HG02798 (cell line): ENCODE results near the gene MRPL20.
"Not testable (repeated sequence)": the region's sequence is repeated elsewhere in the genome, so short reads cannot be mapped to it uniquely, and the experiment has no call there.

ENCODE experiments used
- ATAC-seq: cut with Tn5 transposase; IDR thresholded peaks from one replicate; pipeline ENCODE4 v1.9.1; 2021; ENCODE audit warnings: mild to moderate bottlenecking; ENCODE audit not compliant: unreplicated experiment, poor library complexity

Gene MRPL20

DNA sequence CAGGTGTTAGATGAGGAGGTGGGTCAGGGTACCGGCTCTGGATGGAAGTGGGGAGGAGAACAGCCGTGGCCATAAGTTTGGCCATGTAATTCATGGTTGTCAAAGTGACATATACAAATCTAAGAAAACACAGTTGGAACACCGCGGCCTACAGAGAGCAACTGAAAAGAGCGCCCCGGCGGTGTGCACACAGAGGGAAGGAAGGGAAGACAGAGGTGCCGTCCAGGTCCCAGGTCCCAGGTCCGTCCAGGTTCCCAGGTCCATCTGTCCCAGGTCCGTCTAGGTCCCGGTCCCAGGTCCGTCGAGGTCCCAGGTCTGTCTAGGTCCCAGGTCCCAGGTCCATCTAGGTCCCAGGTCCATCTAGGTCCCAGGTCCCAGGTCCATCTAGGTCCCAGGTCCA, 4.5 kb upstream of the MRPL20 start:
- ATAC-seq = no peak

DNA sequence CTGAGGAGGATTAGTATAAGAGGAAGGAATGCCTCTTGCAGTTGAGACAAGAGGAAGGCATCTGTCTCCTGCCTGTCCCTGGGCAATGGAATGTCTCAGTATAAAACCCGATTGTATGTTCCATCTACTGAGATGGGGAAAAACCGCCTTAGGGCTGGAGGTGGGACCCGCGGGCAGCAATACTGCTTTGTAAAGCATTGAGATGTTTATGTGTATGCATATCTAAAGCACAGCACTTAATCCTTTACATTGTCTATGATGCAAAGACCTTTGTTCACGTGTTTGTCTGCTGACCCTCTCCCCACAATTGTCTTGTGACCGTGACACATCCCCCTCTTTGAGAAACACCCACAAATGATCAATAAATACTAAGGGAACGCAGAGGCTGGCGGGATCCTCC, 3.1 kb upstream of the MRPL20 start:
- not testable (repeated sequence) for ATAC-seq

DNA sequence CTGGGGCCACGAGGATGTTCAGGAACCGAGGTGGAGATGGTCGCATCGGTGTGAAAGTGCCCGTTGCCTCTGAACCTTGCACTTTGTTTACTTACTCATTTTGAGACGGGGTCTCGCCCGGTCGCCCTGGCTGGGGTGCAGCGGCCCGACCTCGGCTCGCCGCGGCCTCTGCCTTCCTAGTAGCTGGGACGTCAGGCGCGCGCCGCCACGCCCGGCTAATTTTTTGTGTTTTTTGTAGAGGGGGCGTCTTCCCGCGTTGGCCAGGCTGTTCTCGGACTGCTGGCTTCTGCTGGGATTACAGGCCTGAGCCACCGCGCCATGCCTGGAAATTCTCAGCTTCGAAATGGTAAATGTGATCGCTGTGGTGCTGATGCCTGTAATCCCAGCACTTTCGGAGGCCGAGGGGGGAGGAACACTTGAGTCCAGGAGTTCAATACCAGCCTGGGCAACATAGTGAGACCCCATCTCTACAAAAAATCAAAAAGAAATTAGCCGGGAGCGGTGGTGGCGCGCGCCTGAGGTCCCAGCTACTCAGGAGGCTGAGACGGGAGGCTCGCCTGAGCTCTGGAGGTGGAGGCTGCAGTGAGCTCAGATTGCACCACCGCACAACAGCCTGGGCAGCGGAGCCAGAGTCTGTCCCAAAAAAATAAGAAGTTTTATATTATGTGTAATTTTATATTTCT, 684 bp upstream of the MRPL20 start:
- peak; percentile 31 for ATAC-seq

DNA sequence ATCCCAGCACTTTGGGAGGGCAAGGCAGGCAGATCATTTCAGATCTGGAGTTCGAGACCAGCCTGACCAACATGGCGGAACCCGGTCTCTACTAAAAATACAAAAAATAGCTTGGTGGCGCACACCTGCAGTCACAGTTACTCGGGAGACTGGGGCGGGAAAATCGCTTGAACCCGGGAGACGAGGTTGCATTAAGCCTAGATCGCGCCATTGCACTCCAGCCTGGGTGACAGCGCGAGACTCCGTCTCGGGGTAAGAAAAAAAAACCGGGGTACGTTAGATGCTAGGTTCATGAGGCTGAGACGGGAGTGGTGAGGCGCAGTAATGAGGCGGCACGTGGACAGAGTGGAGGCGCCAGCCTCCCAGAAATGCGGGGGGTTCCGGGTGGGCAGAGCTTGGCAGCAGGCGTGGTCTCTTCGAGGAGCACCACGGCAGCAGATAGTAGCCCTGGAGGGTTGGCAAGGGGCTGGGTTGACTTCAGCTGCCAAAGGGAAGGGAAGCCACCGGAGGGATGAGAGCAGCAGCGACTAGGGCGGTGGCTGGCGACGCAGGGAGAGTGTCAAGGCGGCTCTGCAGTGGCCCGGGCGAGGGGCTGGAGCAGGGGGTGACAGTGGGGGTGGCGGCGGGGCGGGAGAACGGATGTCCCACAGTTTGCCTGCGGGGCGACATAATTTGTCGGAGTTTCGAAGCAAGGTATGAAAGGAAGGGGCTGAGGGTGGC, 832 bp downstream of the MRPL20 start:
- ATAC-seq = no peak

- no peak for ATAC-seq
These were observed 3.4 kb downstream of the MRPL20 start for GRCh38 chr1:1403653-1404052.

DNA sequence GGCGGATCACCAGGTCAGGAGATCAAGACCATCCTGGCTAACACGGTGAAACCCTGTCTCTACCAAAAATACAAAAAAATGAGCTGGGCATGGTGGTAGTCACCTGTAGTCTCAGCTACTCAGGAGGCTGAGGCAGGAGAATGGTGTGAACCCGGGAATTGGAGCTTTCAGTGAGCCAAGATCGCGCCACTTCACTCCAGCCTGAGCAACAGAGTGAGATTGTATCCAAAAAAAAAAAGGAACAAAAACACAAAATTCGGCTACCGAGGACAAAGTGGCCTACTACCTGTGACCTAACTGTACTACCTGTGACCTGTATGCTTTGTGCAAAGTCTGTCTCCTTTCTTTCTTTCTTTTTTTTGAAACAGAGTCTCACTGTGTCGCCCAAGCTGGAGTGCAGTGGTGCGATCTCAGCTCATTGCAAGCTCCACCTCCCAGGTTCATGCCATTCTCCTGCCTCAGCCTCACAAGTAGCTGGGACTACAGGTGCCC, 4.1 kb downstream of the MRPL20 start:
- ATAC-seq = not testable (repeated sequence)

DNA sequence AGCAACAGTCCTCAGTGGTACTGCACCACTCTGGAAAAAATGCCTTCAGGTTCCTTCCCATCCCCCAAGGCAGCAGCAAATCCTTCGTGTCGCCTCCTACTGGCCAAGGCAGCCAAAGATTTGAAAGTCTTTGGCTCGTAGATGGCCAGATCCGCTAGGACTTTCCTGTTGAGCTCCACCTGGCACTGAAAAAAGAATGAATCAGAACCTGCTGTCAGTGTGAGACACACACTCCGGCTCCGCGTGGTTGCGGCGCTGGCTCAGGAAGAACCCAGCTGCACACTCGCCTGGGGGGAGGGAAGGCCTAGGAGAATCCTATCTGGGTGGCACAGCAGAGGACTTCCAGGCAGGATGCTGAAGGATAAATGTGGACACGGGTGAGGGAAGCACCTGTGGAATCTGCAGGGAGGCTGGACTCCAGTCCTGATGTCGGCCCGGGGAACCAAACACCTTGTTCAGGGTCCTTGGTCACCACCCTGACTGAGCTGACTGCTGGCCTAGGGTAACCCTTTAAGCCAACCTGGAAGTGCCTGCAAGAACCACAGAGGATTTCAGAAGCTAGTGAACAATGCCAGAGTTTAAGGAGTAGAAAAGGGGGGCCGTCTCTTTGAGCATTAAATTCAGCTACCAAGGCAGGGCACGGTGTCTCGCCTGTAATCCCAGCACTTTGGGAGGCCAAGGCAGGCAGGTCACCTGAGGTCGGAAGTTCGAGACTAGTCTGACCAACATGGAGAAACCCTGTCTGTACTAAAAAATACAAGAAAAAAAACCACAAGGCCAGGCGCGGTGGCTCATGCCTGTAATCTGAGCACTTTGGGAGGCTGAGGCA, 4.8 kb downstream of the MRPL20 start:
- ATAC-seq = no peak

GRCh38 chr1:1401457-1402010, 5.6 kb downstream of the MRPL20 start:
- ATAC-seq = no peak

- no peak for ATAC-seq
These were observed 6.3 kb downstream of the MRPL20 start for GRCh38 chr1:1400576-1401456.

DNA sequence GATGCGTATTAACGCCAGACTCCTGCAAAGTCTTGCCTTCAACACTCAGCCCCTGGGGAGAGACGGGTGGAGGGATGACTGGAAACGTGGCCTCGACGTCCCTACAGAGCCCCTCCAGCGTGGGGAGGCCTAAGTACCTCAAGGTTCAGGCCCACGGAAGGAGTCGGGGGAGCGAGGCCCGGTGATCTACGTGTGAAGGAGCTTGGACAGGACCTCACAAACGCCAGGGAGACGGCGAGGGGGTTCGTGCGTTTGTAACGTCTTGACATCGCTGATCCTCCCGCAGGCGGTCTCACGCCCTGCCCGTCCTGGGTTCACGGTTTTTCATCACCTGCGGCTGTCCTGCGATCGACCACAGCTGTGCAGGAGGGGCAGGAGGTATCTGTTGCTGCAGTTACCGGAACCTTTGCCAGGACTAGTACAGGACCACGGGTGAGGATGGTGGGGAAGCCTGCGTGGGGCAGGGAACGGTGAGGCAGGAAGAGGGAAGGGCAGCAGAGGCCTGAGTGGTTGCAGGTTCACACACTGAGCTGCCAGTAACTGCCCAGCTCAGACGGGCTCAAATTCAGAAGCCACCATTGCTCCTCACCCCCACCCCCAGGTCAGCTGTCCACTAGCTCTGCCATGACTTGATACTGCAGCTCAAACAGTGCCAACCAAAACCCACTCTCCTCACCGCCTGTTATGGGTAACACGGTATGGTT, 7.1 kb downstream of the MRPL20 start:
- ATAC-seq = no peak

GRCh38 chr1:1399187-1399871, 7.8 kb downstream of the MRPL20 start, which contains the start of gene CCNL2:
Gene CCNL2 (minus strand): TSS chr1:1399335. CDS start chr1:1399306, 29 bp downstream.
- peak; percentile 95 for ATAC-seq

DNA sequence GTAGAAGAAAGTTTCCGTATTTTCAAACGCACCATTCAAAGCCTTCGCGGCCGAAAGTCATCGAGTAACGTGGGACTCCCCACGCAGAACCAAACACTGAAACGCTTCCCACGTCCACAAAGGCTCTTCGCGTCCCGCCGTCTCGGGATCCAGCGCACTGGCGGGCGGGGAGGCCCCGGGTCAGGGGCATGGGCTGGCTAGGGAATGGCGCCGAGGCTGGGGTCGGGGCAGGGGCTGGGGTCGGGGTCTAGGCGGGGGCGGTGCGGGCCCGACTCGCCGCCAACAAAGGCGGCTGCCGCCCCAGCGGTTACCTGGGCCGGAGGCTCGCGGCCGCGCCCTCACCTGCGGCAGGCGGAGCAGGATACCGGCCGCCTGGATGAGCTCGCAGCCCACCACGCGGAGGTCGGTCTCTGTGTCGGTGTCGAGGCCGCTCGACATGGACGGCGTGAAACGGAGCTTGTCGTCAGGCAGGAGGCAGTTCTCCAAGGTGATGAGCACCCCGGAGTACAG, 8.4 kb downstream of the MRPL20 start:
- peak; percentile 12 for ATAC-seq

DNA sequence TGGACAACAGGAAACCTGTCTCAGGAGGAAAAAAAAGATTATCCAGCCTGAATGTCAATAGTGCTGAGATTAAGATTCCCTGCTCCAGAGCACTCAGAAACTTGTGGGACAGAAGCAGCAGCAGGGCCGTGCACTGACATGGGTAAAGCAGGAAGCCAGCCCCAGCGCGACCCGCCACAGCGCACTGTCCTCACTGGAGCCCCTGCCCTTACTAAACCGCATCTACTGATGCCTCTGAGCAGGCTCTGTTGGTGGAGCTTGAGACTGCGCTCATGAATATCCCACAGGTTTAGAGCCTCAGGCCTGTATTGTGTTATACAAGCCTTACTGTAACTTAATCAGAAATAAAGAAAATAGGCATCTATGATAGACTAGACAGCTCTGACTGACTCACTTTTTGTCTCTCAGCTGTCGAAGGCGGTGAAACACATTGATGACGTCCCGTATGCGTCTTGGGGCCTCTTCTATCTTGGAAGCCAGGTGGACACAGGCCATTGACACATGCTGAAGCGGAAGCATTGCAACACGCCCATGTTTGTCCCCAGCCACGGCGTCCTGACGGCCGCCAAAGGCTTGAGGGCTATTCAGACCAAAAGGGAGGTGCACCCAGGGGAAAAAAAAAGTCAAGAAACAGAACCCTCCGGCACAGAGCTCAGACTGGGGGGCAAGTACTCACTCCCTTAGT, 9.1 kb downstream of the MRPL20 start:
- no peak for ATAC-seq

- ATAC-seq = no peak
These were observed 11.9 kb downstream of the MRPL20 start for GRCh38 chr1:1395166-1395565.

DNA sequence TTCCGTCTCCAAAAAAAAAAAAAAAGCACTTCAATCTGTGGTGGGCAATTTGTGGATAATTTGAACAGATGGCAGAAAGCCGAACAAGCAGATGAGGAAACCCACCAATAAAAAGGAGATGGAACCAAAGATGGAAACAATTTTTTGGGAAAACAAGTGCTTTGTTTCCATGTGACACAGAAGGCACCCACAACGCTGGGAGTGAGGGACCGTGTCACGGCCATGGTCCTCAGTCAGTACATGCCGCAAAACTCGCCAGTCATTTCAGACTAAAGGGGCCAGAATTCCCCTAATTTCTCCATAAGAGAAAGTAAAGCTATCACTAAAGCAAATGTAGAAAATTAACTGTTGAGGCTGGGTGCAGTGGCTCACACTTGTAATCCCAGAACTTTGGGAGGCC, 13.0 kb downstream of the MRPL20 start:
- no peak for ATAC-seq

DNA sequence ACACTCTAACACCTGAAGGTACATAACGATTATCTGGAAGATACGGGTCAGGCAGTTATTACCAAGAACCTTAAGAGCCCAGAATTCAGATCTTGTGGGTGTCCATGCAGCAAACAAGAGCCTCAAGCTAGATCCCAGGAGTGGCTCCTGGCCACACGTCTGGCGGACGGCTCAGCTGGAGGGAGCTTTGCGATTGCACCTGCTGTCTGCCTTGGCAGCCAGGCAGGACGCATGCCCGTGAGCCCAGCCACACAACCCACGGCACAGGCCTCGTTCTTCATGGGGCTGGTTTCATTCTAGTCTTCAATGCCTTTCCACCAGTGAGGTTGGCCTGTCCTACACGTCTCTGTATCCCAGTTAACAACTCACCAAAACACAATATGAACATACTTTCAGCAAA, 13.7 kb downstream of the MRPL20 start:
- no peak for ATAC-seq

- no peak for ATAC-seq
These were observed 14.1 kb downstream of the MRPL20 start for GRCh38 chr1:1393014-1393413.

GRCh38 chr1:1391225-1391624, 15.9 kb downstream of the MRPL20 start:
- no peak for ATAC-seq
